Measurements from ENCODE around the gene SLC6A8.
"Not testable (repeated sequence)": the region's sequence is repeated elsewhere in the genome, so short reads cannot be mapped to it uniquely, and the experiment has no call there.

SLC6A8 gene

GRCh38 chrX:153740631-153741222 is 53.0 kb downstream of the SLC6A8 start:
- ChIA-PET POLR2A (no interaction called here), CTCF (no interaction called here)
- DNase-seq (ENCODE audit: extremely low spot score), result no peak
- TF ChIP-seq BHLHE40 (IDR thresholded peaks at IDR 0.05; ENCODE audit: borderline replicate concordance), result no peak
- no peak for TF ChIP-seq SUZ12 (IDR thresholded peaks at IDR 0.05)
- TF ChIP-seq FOXM1 (IDR thresholded peaks at IDR 0.05; ENCODE audit: borderline replicate concordance), result no peak
- no peak for TF ChIP-seq CTBP1 (IDR thresholded peaks at IDR 0.05; ENCODE audit: borderline replicate concordance)
- no peak for TF ChIP-seq ARNT (IDR thresholded peaks at IDR 0.05)
- TF ChIP-seq TARDBP (IDR thresholded peaks at IDR 0.05), result no peak
- TF ChIP-seq FOXA1 (IDR thresholded peaks at IDR 0.05), result no peak
- no peak for TF ChIP-seq ZNF384 (IDR thresholded peaks at IDR 0.05)
- no peak for TF ChIP-seq NFRKB (IDR thresholded peaks at IDR 0.05)
- TF ChIP-seq HDGF (IDR thresholded peaks at IDR 0.05; ENCODE audit: borderline replicate concordance), result no peak
- TF ChIP-seq FOXK2 (IDR thresholded peaks at IDR 0.05), result no peak
- TF ChIP-seq PKNOX1 (IDR thresholded peaks at IDR 0.05), result no peak
- TF ChIP-seq SP1 (IDR thresholded peaks at IDR 0.05), result no peak
- TF ChIP-seq ELF4 (IDR thresholded peaks at IDR 0.05), result no peak
- no peak for TF ChIP-seq L3MBTL2 (conservative IDR thresholded peaks at IDR 0.05)
- no peak for TF ChIP-seq LEF1 (IDR thresholded peaks at IDR 0.05; ENCODE audit: borderline replicate concordance)

- no peak for DNase-seq (ENCODE audit: extremely low spot score)
- TF ChIP-seq BHLHE40 (IDR thresholded peaks at IDR 0.05; ENCODE audit: borderline replicate concordance), result no peak
- no peak for TF ChIP-seq PKNOX1 (IDR thresholded peaks at IDR 0.05)
- no peak for TF ChIP-seq FOXA1 (IDR thresholded peaks at IDR 0.05)
- TF ChIP-seq NFRKB (IDR thresholded peaks at IDR 0.05), result no peak
- no peak for TF ChIP-seq SP1 (IDR thresholded peaks at IDR 0.05)
- no peak for TF ChIP-seq LEF1 (IDR thresholded peaks at IDR 0.05; ENCODE audit: borderline replicate concordance)
- no peak for TF ChIP-seq HDGF (IDR thresholded peaks at IDR 0.05; ENCODE audit: borderline replicate concordance)
- TF ChIP-seq ELF4 (IDR thresholded peaks at IDR 0.05), result no peak
- no peak for TF ChIP-seq ZNF384 (IDR thresholded peaks at IDR 0.05)
- TF ChIP-seq TARDBP (IDR thresholded peaks at IDR 0.05), result no peak
- no peak for TF ChIP-seq ARNT (IDR thresholded peaks at IDR 0.05)
- TF ChIP-seq FOXK2 (IDR thresholded peaks at IDR 0.05), result no peak
- no peak for TF ChIP-seq FOXM1 (IDR thresholded peaks at IDR 0.05; ENCODE audit: borderline replicate concordance)
- TF ChIP-seq SUZ12 (IDR thresholded peaks at IDR 0.05), result no peak
- no peak for TF ChIP-seq L3MBTL2 (conservative IDR thresholded peaks at IDR 0.05)
- no peak for TF ChIP-seq CTBP1 (IDR thresholded peaks at IDR 0.05; ENCODE audit: borderline replicate concordance)
- ChIA-PET CTCF (no interaction called here), POLR2A (no interaction called here)
Measured at GRCh38 chrX:153741446-153741845, 53.7 kb downstream of the SLC6A8 start.

GRCh38 chrX:153742111-153742510 is 54.4 kb downstream of the SLC6A8 start:
- DNase-seq (ENCODE audit: extremely low spot score); CTCF ChIA-PET; POLR2A ChIA-PET: not testable (repeated sequence)

GRCh38 chrX:153742796-153743467 is 55.2 kb downstream of the SLC6A8 start:
- CTCF ChIA-PET, POLR2A ChIA-PET: not testable (repeated sequence)

GRCh38 chrX:153743468-153744209 is 55.9 kb downstream of the SLC6A8 start:
- POLR2A ChIA-PET; DNase-seq (ENCODE audit: extremely low spot score): not testable (repeated sequence)
- CTCF ChIA-PET, result interaction anchor here (0.6 to 1.0 kb wide), 2 partner anchors 19 to 165 kb away, joined by 3 read pairs; no protein-coding TSS in a partner anchor

More at GRCh38 chrX:153742796-153743467, 55.2 kb downstream of the SLC6A8 start:
- not testable (repeated sequence) for DNase-seq (ENCODE audit: extremely low spot score)

GRCh38 chrX:153744210-153745066 is 56.7 kb downstream of the SLC6A8 start:
- TF ChIP-seq LEF1 (IDR thresholded peaks at IDR 0.05; ENCODE audit: borderline replicate concordance), result no peak
- no peak for TF ChIP-seq FOXK2 (IDR thresholded peaks at IDR 0.05)
- no peak for TF ChIP-seq CTBP1 (IDR thresholded peaks at IDR 0.05; ENCODE audit: borderline replicate concordance)
- no peak for TF ChIP-seq SP1 (IDR thresholded peaks at IDR 0.05)
- no peak for TF ChIP-seq NFRKB (IDR thresholded peaks at IDR 0.05)
- TF ChIP-seq FOXM1 (IDR thresholded peaks at IDR 0.05; ENCODE audit: borderline replicate concordance), result no peak
- no peak for TF ChIP-seq FOXA1 (IDR thresholded peaks at IDR 0.05)
- TF ChIP-seq SUZ12 (IDR thresholded peaks at IDR 0.05), result no peak
- no peak for TF ChIP-seq ARNT (IDR thresholded peaks at IDR 0.05)
- no peak for TF ChIP-seq ELF4 (IDR thresholded peaks at IDR 0.05)
- TF ChIP-seq ZNF384 (IDR thresholded peaks at IDR 0.05), result no peak
- no peak for TF ChIP-seq TARDBP (IDR thresholded peaks at IDR 0.05)
- TF ChIP-seq PKNOX1 (IDR thresholded peaks at IDR 0.05), result no peak
- no peak for TF ChIP-seq L3MBTL2 (conservative IDR thresholded peaks at IDR 0.05)
- TF ChIP-seq HDGF (IDR thresholded peaks at IDR 0.05; ENCODE audit: borderline replicate concordance), result no peak
- no peak for TF ChIP-seq BHLHE40 (IDR thresholded peaks at IDR 0.05; ENCODE audit: borderline replicate concordance)
- DNase-seq (ENCODE audit: extremely low spot score), result no peak
- CTCF ChIA-PET, result interaction anchor here (0.6 to 1.0 kb wide), 2 partner anchors 18 to 164 kb away, joined by 3 read pairs; no protein-coding TSS in a partner anchor
- POLR2A ChIA-PET, result no interaction called here

- POLR2A ChIA-PET, result not testable (repeated sequence)
- CTCF ChIA-PET, result interaction anchor here (1.0 kb wide), 1 partner anchor 18 kb away, joined by 3 read pairs; no protein-coding TSS in a partner anchor
Measured at GRCh38 chrX:153745067-153745433, 57.3 kb downstream of the SLC6A8 start.

More at GRCh38 chrX:153745067-153745433, 57.3 kb downstream of the SLC6A8 start:
- DNase-seq (ENCODE audit: extremely low spot score), result not testable (repeated sequence)

Data from HEK293T (cell line).